ENCODE measurements around the gene KLHL26. TPM values are rescaled to one million over a fixed set of nuclear protein-coding genes. Genes with fewer than 3 reads are reported as not detected.

KLHL26 gene
- total and polyA plus RNA-seq, 9 of the 15 experiments (the other 6 are each of a cell fraction or from before 2014, with no cell fraction given): 0.13 to 13.3 (median 1.4) TPM

DNA sequence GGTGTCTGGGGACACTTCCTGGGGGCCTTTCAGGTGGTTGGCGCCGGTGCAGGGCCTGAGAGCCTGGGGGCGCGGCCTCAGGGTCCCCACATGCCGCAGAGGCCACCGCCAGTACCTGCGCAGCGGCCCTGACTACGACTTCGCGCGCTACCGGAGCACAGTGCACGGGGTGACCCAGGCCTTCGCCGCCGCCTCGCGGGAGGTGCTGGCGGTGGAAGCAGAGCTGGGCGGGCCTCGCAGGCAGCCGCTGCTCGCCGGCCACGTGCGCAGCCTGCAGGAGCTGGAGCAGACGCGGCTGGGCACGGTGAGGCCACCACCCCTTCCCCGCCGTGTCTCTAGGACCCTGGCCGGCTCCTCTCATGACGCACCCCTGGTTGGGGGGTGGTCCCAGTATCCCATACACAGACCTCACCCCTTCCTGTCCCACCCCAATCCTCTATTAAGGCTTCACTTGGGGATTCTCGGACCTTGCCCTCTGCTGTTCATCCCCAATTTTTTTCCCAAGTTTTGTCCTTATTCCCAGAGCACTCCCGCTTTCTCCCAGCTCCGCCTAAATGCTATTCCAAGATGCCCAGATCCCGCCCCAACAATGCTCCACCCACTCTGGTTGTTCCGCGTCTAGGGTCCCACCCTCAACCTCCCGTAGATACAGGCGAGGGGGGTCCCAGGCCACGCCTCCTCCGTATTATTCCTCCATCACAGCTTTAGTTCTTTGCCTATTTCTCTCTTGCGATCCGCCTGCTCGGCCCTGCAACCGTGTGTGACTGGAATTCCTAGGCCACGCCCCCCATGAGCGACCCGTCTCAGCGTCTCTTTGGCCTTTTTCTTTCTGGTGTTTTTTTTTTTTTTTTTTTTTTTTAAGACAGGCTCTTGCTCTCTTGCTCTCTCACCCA, 47.2 kb upstream of the KLHL26 start (continued):
- TF ChIP-seq, protein P1, sequence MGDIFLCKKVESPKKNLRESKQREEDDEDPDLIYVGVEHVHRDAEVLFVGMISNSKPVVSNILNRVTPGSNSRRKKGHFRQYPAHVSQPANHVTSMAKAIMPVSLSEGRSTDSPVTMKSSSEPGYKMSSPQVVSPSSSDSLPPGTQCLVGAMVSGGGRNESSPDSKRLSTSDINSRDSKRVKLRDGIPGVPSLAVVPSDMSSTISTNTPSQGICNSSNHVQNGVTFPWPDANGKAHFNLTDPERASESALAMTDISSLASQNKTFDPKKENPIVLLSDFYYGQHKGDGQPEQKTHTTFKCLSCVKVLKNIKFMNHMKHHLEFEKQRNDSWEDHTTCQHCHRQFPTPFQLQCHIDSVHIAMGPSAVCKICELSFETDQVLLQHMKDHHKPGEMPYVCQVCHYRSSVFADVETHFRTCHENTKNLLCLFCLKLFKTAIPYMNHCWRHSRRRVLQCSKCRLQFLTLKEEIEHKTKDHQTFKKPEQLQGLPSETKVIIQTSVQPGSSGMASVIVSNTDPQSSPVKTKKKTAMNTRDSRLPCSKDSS (IDR thresholded peaks at IDR 0.05; ENCODE audit: low read depth, partially characterized antibody): peak; percentile 18
- TF ChIP-seq, protein P2, sequence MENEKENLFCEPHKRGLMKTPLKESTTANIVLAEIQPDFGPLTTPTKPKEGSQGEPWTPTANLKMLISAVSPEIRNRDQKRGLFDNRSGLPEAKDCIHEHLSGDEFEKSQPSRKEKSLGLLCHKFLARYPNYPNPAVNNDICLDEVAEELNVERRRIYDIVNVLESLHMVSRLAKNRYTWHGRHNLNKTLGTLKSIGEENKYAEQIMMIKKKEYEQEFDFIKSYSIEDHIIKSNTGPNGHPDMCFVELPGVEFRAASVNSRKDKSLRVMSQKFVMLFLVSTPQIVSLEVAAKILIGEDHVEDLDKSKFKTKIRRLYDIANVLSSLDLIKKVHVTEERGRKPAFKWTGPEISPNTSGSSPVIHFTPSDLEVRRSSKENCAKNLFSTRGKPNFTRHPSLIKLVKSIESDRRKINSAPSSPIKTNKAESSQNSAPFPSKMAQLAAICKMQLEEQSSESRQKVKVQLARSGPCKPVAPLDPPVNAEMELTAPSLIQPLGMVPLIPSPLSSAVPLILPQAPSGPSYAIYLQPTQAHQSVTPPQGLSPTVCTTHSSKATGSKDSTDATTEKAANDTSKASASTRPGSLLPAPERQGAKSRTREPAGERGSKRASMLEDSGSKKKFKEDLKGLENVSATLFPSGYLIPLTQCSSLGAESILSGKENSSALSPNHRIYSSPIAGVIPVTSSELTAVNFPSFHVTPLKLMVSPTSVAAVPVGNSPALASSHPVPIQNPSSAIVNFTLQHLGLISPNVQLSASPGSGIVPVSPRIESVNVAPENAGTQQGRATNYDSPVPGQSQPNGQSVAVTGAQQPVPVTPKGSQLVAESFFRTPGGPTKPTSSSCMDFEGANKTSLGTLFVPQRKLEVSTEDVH (IDR thresholded peaks at IDR 0.05; ENCODE audit: low read depth, partially characterized antibody): no peak
- TF ChIP-seq HEY1 (CRISPR knock-in tag; IDR thresholded peaks at IDR 0.05; ENCODE audit: borderline replicate concordance): no peak
- no peak for TF ChIP-seq CBX8 (IDR thresholded peaks at IDR 0.05; ENCODE audit: borderline replicate concordance, extremely low read depth, low read depth, low read length, poor library complexity, severe bottlenecking)
- TF ChIP-seq, protein P3, sequence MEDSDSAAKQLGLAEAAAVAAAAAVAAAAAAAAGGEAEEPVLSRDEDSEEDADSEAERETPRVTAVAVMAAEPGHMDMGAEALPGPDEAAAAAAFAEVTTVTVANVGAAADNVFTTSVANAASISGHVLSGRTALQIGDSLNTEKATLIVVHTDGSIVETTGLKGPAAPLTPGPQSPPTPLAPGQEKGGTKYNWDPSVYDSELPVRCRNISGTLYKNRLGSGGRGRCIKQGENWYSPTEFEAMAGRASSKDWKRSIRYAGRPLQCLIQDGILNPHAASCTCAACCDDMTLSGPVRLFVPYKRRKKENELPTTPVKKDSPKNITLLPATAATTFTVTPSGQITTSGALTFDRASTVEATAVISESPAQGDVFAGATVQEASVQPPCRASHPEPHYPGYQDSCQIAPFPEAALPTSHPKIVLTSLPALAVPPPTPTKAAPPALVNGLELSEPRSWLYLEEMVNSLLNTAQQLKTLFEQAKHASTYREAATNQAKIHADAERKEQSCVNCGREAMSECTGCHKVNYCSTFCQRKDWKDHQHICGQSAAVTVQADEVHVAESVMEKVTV (CRISPR knock-in tag; IDR thresholded peaks at IDR 0.05): no peak
- no peak for TF ChIP-seq PCBP2 (IDR thresholded peaks at IDR 0.05; ENCODE audit: low read depth, low read length, poor library complexity, severe bottlenecking)
- no peak for TF ChIP-seq EWSR1 (IDR thresholded peaks at IDR 0.05; ENCODE audit: borderline replicate concordance, low read depth, partially characterized antibody)
- TF ChIP-seq, protein P4, sequence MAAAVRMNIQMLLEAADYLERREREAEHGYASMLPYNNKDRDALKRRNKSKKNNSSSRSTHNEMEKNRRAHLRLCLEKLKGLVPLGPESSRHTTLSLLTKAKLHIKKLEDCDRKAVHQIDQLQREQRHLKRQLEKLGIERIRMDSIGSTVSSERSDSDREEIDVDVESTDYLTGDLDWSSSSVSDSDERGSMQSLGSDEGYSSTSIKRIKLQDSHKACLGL (CRISPR knock-in tag; IDR thresholded peaks at IDR 0.05; ENCODE audit: borderline replicate concordance, poor library complexity, severe bottlenecking): peak; percentile 73
- TF ChIP-seq, protein P5, sequence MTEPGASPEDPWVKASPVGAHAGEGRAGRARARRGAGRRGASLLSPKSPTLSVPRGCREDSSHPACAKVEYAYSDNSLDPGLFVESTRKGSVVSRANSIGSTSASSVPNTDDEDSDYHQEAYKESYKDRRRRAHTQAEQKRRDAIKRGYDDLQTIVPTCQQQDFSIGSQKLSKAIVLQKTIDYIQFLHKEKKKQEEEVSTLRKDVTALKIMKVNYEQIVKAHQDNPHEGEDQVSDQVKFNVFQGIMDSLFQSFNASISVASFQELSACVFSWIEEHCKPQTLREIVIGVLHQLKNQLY (CRISPR knock-in tag; conservative IDR thresholded peaks at IDR 0.05): peak in 1 of 2 experiments; percentile 96; a peak in 1 of 4 replicates
- no peak for TF ChIP-seq JUNB (CRISPR knock-in tag; conservative IDR thresholded peaks at IDR 0.05)
- TF ChIP-seq, protein P6, sequence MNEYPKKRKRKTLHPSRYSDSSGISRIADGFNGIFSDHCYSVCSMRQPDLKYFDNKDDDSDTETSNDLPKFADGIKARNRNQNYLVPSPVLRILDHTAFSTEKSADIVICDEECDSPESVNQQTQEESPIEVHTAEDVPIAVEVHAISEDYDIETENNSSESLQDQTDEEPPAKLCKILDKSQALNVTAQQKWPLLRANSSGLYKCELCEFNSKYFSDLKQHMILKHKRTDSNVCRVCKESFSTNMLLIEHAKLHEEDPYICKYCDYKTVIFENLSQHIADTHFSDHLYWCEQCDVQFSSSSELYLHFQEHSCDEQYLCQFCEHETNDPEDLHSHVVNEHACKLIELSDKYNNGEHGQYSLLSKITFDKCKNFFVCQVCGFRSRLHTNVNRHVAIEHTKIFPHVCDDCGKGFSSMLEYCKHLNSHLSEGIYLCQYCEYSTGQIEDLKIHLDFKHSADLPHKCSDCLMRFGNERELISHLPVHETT (CRISPR knock-in tag; conservative IDR thresholded peaks at IDR 0.05 in 1 of 2, IDR thresholded peaks at IDR 0.05 in 1 of 2): no peak; a peak in 1 of 4 replicates
- no peak for TF ChIP-seq ZNF23 (CRISPR knock-in tag; IDR thresholded peaks at IDR 0.05)
- peak; percentile 42; the same call in 1 of the 2 replicates for TF ChIP-seq PHF8 (IDR thresholded peaks at IDR 0.05; ENCODE audit: borderline replicate concordance, low read length)
- no peak for TF ChIP-seq CSDE1 (IDR thresholded peaks at IDR 0.05)
- TF ChIP-seq ZNF134 (CRISPR knock-in tag; conservative IDR thresholded peaks at IDR 0.05): no peak
